Activated CD4-positive, alpha-beta T cell treated with anti-CD3 and anti-CD28 coated beads for 36 hours (primary cell): ENCODE results near the gene HSF4. TPM values are rescaled to one million over a fixed set of nuclear protein-coding genes. Genes with fewer than 3 reads are reported as not detected.

Experiments
- ATAC-seq: fragments of 200-7000 bp; cut with Tn5 transposase; one replicate; pipeline ENCODE4 v1.10.0; 2021; ENCODE audit warnings: mild to moderate bottlenecking, moderate library complexity
- CTCF ChIA-PET: fragments of 350-600 bp; sonication (Branson Sonifier 250); formaldehyde crosslinking; loops from one replicate; lab custom pipeline; 2021; ENCODE audit warnings: antibody characterized with exemption; lab: Charles Lee
- POLR2A ChIA-PET: fragments of 350-600 bp; sonication (Branson Sonifier 250); formaldehyde crosslinking; loops from one replicate; lab custom pipeline; 2021; ENCODE audit warnings: antibody characterized with exemption, inconsistent platforms; lab: Charles Lee
- DNase-seq: peaks from one replicate; pipeline ENCODE4 v3.0.0-alpha.2; 2020
- H3K27ac Mint-ChIP-seq: one replicate; pipeline ENCODE4 v1.8.0; 2021; ENCODE audit warnings: mixed read lengths
- H3K27me3 Mint-ChIP-seq: one replicate; pipeline ENCODE4 v1.8.0; 2021; ENCODE audit warnings: mixed read lengths
- H3K36me3 Mint-ChIP-seq: one replicate; pipeline ENCODE4 v1.8.0; 2021; ENCODE audit warnings: low read depth, mixed read lengths
- H3K4me1 Mint-ChIP-seq: one replicate; pipeline ENCODE4 v1.8.0; 2021; ENCODE audit warnings: mixed read lengths
- H3K4me3 Mint-ChIP-seq: one replicate; pipeline ENCODE4 v1.8.0; 2021; ENCODE audit warnings: mild to moderate bottlenecking, moderate library complexity, mixed read lengths
- H3K9me3 Mint-ChIP-seq: one replicate; pipeline ENCODE4 v1.8.0; 2021; ENCODE audit warnings: low read depth, mixed read lengths
- intact Hi-C, 2 experiments: fragments of 100-400 bp; cut with DNase I in 1 of 2; cut with micrococcal nuclease in 1 of 2; formaldehyde crosslinking; loops; one replicate each; pipeline versions ENCODE4 v1.14.2 to v1.15.1; 2022 to 2024; cut with DNase I, micrococcal nuclease
- total RNA-seq, 2 experiments: library from RNA; stranded (reverse); gene quantifications; one replicate each; pipeline ENCODE4 v1.2.3, GENCODE V29; 2021

The HSF4 gene
- total RNA-seq, 2 experiments from 2014 or later = 15.7 to 20.7 TPM

DNA sequence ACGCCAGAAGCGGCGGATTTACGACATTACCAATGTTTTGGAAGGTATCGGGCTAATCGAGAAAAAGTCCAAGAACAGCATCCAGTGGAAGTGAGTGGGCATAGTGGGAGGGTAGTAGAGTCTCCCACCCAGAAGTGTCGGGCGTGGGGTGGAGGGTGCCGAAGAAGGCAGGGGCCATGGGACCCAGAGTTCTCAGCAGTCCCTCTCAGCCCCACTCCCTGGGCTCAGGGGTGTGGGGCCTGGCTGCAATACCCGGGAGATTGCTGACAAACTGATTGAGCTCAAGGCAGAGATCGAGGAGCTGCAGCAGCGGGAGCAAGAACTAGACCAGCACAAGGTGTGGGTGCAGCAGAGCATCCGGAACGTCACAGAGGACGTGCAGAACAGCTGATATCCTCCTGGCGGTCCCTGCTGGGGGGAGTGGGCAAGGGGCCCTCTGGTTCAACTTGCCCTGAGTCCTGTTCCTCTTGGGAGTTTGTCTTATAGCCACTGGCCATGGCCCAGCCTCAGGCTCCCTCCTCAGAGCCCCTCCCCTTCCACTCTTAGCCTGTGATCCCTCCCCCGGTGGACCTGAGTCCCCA, 28.3 kb downstream of the HSF4 start:
- Mint-ChIP-seq H3K4me1 (peaks cover 32% of the 10 kb centered on the region), H3K9me3 (no peaks in the 10 kb centered on the region), H3K27me3 (no peaks in the 10 kb centered on the region), H3K36me3 (peaks cover 43% of the 10 kb centered on the region), H3K4me3 (peak overlapping the region; percentile 93), H3K27ac (peak overlapping the region; percentile 90)
- no peak for ATAC-seq
- intact Hi-C loops = loop anchor here (1.0 to 5.0 kb wide), 8 partner anchors 10 to 467 kb away; partner anchors contain the start of genes MATCAP1 (in 2 of the 2), TMEM208 (in 2 of the 2), ACD (in 1 of the 2) and ATP6V0D1 (in 1 of the 2)
- DNase-seq = no peak
- CTCF ChIA-PET = interaction anchor here (0.6 to 1.3 kb wide), 5 partner anchors 33 to 465 kb away, joined by 3 to 5 read pairs (median 3); no protein-coding TSS in a partner anchor
- POLR2A ChIA-PET = no interaction called here

DNA sequence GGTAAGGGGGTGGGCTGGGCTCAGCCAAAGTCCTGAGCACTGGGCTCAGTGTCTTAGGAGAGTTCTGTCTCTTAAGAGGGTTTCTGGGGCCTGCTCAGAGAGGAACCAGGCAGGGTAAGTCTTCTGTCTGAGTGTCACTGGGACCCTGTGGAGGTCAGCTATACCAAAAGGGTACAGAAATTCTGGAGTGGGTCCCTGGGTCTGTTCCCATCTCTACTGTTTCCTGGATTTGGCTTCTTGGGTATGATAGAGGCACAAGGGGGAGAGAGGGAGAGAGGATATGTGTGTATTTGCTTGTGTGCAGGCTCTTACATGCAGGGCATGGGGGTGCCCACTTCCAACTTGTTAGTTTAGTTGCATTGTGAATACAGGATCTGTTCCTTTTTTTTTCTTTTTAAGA, 29.0 kb downstream of the HSF4 start:
- H3K36me3 Mint-ChIP-seq = peaks cover 49% of the 10 kb centered on the region
- ATAC-seq (no peak), DNase-seq (no peak)
- H3K27me3 Mint-ChIP-seq = no peaks in the 10 kb centered on the region
- CTCF ChIA-PET = interaction anchor here (0.6 to 0.9 kb wide), 4 partner anchors 33 to 464 kb away, joined by 3 read pairs; no protein-coding TSS in a partner anchor
- peak overlapping the region; percentile 90 for H3K27ac Mint-ChIP-seq
- peaks cover 32% of the 10 kb centered on the region for H3K4me1 Mint-ChIP-seq
- POLR2A ChIA-PET = no interaction called here
- H3K9me3 Mint-ChIP-seq = no peaks in the 10 kb centered on the region
- intact Hi-C loops = loop anchor here (2.0 to 5.0 kb wide), 2 partner anchors 34 to 369 kb away; partner anchors contain the start of genes CTCF (in 1 of the 2) and TMEM208 (in 1 of the 2)
- H3K4me3 Mint-ChIP-seq = peak overlapping the region; percentile 93

DNA sequence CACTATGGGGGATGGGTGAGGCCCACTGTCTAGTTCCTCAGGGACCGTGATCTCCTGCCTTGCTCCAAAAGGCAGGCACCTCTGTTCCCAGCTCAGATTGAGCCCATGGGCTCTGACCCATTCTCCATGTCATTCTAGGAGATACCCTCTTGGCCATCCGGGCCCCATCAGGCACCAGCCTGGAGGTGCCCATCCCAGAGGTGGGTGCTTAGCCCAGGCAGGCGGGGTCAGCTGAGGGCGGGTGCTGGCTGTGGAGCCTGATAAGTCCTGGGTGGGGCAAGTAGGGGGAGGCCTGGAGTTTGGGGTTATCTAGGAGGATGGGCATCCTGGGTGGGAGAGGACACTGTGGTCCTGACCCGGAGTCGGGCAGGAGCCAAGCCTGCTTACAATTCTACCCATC, 29.7 kb downstream of the HSF4 start:
- peak overlapping the region; percentile 93 for H3K4me3 Mint-ChIP-seq
- H3K4me1 Mint-ChIP-seq = peaks cover 32% of the 10 kb centered on the region
- no peaks in the 10 kb centered on the region for H3K9me3 Mint-ChIP-seq
- intact Hi-C loops = loop anchor here in 1 of 2 experiments (5.0 kb wide), 1 partner anchor 33 kb away; the partner anchor contains the start of gene TMEM208
- H3K27me3 Mint-ChIP-seq = no peaks in the 10 kb centered on the region
- DNase-seq = no peak
- H3K36me3 Mint-ChIP-seq = peaks cover 49% of the 10 kb centered on the region
- no peak for ATAC-seq
- POLR2A ChIA-PET = no interaction called here
- H3K27ac Mint-ChIP-seq = peak overlapping the region; percentile 90
- CTCF ChIA-PET = interaction anchor here (1.0 kb wide), 1 partner anchor 10 kb away, joined by 3 read pairs; no protein-coding TSS in a partner anchor

DNA sequence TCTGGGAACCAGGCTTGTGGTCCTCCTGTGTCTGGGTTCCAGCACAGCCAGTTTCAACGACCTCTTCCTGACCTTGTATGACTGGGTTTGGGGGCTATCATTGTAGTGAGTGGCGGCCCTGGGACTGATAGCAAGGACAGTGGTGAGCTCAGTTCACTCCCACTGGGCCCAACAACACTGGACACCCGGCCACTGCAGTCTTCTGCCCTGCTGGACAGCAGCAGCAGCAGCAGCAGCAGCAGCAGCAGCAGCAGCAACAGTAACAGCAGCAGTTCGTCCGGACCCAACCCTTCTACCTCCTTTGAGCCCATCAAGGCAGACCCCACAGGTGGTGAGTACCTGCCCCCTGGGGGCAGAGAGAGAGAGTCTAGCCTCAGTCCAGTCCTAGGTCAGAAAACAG, 31.1 kb downstream of the HSF4 start:
- Mint-ChIP-seq H3K9me3 (no peaks in the 10 kb centered on the region), H3K27me3 (no peaks in the 10 kb centered on the region), H3K36me3 (peaks cover 52% of the 10 kb centered on the region), H3K27ac (no peak overlapping the region), H3K4me3 (no peak overlapping the region), H3K4me1 (peaks cover 32% of the 10 kb centered on the region)
- DNase-seq = no peak
- intact Hi-C loops = no loop called here
- ChIA-PET POLR2A (interaction anchor here (0.7 kb wide), 1 partner anchor 367 kb away, joined by 3 read pairs; no protein-coding TSS in a partner anchor), CTCF (no interaction called here)
- no peak for ATAC-seq

DNA sequence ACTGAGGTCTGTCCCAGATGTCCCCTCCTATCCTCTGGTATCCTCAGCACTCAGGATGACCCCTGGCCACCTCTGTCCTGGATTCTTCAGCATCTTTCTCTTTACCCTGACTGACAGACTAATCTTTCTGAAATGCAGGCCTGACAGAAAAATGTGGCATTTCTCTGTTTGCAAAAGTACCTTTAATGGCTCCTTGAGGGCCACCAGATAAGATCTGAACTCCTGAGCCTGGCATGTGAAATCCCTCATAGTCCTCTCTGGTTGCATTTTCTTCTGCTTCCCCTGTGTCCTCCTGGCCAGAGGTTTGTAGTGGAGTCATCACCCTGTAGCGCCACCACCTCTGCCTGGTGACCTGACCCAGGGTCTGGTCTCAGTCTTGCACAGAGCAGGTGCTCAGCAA, 32.3 kb downstream of the HSF4 start:
- ATAC-seq (no peak), DNase-seq (no peak)
- no peaks in the 10 kb centered on the region for H3K27me3 Mint-ChIP-seq
- H3K36me3 Mint-ChIP-seq = peaks cover 54% of the 10 kb centered on the region
- no peak overlapping the region for H3K27ac Mint-ChIP-seq
- ChIA-PET POLR2A (no interaction called here), CTCF (interaction anchor here (0.5 to 2.0 kb wide), 3 partner anchors 10 to 60 kb away, joined by 3 to 7 read pairs (median 5); no protein-coding TSS in a partner anchor)
- intact Hi-C loops = no loop called here
- peaks cover 27% of the 10 kb centered on the region for H3K4me1 Mint-ChIP-seq
- H3K4me3 Mint-ChIP-seq = no peak overlapping the region
- no peaks in the 10 kb centered on the region for H3K9me3 Mint-ChIP-seq

DNA sequence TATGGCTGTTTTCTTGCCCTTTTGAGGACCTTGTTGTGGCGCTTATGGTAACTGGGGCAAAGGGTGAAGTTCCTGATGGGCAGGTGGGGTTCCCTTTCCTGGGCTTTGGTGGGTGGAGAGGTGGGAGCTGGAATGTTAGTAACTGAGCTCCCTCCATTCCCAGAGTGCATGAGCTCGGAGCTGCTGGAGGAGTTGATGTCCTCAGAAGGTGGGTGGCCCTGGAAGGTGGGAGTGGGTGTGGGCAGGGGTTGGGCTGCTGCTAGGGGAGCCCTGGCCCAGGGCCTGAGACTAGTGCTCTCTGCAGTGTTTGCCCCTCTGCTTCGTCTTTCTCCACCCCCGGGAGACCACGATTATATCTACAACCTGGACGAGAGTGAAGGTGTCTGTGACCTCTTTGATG, 33.2 kb downstream of the HSF4 start:
- Mint-ChIP-seq H3K4me1 (peaks cover 25% of the 10 kb centered on the region), H3K27me3 (no peaks in the 10 kb centered on the region), H3K36me3 (peaks cover 55% of the 10 kb centered on the region), H3K9me3 (no peaks in the 10 kb centered on the region), H3K27ac (no peak overlapping the region), H3K4me3 (no peak overlapping the region)
- intact Hi-C loops = no loop called here
- ATAC-seq (no peak), DNase-seq (no peak)
- POLR2A ChIA-PET = no interaction called here
- CTCF ChIA-PET = interaction anchor here (0.5 to 2.0 kb wide), 14 partner anchors 9 to 238 kb away, joined by 3 to 7 read pairs (median 4); partner anchors contain the start of genes SLC9A5 and TMEM208

DNA sequence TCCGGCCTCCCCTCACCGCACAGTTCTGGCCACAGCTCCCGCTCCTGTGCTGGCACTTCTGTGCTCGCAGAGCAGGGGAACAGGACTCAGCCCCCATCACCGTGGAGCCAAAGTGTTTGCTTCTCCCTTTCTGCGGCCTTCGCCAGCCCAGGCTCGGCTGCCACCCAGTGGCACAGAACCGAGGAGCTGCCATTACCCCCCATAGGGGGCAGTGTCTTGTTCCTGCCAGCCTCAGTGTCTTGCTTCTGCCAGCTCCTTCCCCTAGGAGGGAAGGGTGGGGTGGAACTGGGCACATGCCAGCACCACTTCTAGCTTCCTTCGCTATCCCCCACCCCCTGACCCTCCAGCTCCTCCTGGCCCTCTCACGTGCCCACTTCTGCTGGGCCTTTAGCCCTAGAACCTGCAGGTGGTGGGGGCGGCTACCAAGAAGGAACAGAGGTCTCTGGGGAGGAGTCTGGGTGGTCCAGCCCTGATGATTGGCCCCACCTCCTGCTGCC, 33.7 kb downstream of the HSF4 start:
- Mint-ChIP-seq H3K36me3 (peaks cover 53% of the 10 kb centered on the region), H3K4me1 (peaks cover 21% of the 10 kb centered on the region), H3K27me3 (no peaks in the 10 kb centered on the region), H3K9me3 (no peaks in the 10 kb centered on the region), H3K27ac (peak overlapping the region; percentile 49), H3K4me3 (no peak overlapping the region)
- ATAC-seq (peak; percentile 74), DNase-seq (peak; percentile 48)
- ChIA-PET POLR2A (no interaction called here), CTCF (interaction anchor here (0.6 to 2.0 kb wide), 14 partner anchors 9 to 239 kb away, joined by 3 to 7 read pairs (median 4); partner anchors contain the start of genes SLC9A5 and TMEM208)
- intact Hi-C loops = no loop called here

DNA sequence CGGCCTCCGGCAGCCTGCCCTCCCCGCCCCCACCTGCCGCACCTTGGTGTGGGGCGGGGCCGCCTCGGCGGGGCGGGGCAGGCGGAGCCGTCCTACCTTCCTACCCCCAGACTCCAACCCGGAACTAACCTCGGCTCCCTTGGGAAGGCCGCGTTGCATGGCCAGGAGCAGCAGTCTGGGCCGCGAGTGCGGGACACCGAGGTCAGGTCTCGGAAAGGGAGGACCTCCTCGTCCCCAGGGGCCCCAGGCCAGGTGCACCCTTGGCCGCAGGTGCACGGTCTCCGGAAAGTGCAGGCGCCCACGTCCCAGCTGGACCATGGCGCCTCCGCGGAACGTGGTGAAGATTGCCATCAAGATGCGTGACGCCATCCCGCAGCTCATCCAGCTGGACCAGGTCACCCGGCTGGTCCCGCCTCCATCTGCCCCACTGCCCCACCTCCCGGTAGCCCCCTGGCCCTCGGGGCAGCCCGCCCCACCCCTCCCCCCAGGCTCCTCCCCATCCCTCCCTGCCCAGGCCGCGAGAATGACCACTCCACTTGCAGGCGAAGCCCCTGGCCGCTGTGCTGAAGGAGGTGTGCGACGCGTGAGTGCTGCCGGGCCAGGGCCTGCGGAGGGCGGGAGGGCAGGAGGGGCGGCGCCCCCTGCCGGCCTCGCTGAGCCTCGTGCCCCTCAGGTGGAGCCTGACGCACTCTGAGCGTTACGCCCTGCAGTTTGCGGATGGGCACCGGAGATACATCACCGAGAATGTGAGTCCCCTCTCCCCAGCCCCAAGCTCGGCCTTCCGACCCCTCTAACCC, 34.7 kb downstream of the HSF4 start, which contains the start of gene ELMO3:
Gene ELMO3 (plus strand): TSS at position 121 of the 797 bp plus-strand sequence. CDS start 196 bp downstream, at position 317.
- H3K9me3 Mint-ChIP-seq = no peaks in the 10 kb centered on the region
- no peaks in the 10 kb centered on the region for H3K27me3 Mint-ChIP-seq
- CTCF ChIA-PET = interaction anchor here (1.4 kb wide), 1 partner anchor 207 kb away, joined by 4 read pairs; no protein-coding TSS in a partner anchor
- DNase-seq (no peak), ATAC-seq (no peak)
- POLR2A ChIA-PET = no interaction called here
- intact Hi-C loops = no loop called here
- no peak within 1 kb of the TSS for H3K4me3 Mint-ChIP-seq
- H3K36me3 Mint-ChIP-seq = peaks cover 47% of the 10 kb centered on the region
- peaks cover 11% of the 10 kb centered on the region for H3K4me1 Mint-ChIP-seq
- H3K27ac Mint-ChIP-seq = peak within 1 kb of the TSS; percentile 49

DNA sequence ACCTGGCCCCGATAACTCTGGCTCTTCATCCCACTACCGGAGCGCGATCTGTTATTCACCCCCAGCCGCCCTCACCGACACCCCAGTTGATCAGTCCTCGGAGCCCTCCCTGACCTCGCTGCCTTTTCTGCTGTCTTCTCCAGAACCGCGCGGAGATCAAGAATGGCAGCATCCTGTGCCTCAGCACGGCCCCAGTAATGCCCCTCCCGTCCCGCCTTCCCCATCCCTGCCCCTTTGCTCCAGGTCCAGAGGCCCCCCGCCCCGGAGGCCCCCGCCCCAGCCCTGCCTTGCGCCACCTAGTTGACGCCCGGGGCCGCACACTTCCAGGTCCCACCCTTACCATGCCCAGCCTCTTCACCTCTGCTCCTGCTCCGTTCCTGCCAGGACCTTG, 35.3 kb downstream of the HSF4 start:
- H3K27ac Mint-ChIP-seq = no peak overlapping the region
- ATAC-seq = no peak
- intact Hi-C loops = no loop called here
- no peaks in the 10 kb centered on the region for H3K9me3 Mint-ChIP-seq
- ChIA-PET CTCF (no interaction called here), POLR2A (no interaction called here)
- no peak for DNase-seq
- no peaks in the 10 kb centered on the region for H3K27me3 Mint-ChIP-seq
- H3K4me3 Mint-ChIP-seq = no peak overlapping the region
- peaks cover 44% of the 10 kb centered on the region for H3K36me3 Mint-ChIP-seq
- H3K4me1 Mint-ChIP-seq = peaks cover 10% of the 10 kb centered on the region

DNA sequence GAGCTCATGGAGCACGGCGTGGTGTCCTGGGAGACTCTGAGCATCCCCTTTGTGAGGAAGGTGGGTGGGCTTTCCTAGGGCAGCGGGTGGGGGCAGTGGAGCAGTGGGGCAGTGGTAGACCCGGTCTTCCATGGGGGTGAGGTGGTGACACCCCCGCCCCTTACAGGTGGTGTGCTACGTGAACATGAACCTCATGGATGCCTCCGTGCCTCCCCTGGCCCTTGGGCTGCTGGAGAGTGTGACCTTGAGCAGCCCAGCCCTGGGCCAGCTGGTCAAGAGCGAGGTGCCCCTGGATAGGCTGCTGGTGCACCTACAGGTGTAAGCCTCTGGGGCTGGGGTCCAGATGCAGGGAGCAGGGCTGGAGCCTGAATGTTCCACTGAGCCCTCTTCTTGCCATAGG, 35.9 kb downstream of the HSF4 start:
- Mint-ChIP-seq H3K4me1 (peaks cover 8% of the 10 kb centered on the region), H3K27me3 (no peaks in the 10 kb centered on the region), H3K27ac (no peak overlapping the region), H3K4me3 (no peak overlapping the region), H3K9me3 (no peaks in the 10 kb centered on the region), H3K36me3 (peaks cover 37% of the 10 kb centered on the region)
- POLR2A ChIA-PET = no interaction called here
- no peak for ATAC-seq
- CTCF ChIA-PET = no interaction called here
- DNase-seq = no peak
- intact Hi-C loops = no loop called here
